Left renal pelvis (tissue), 4 donors: ENCODE results near the gene DNM3. TPM values are rescaled to one million over a fixed set of nuclear protein-coding genes. Genes with fewer than 3 reads are reported as not detected.

Experiments used
- DNase-seq, 4 donors: peaks; one replicate each; pipeline ENCODE4 v3.0.0-alpha.2; 2013; ENCODE audit warnings: low read depth in 4 of 4, low spot score in 3 of 4
- polyA plus RNA-seq, 4 donors: library from polyadenylated mRNA; unstranded; fragments of 120-200 nt; gene quantifications; one replicate each; pipeline ENCODE4 v1.2.1, GENCODE V29; 2013; ENCODE audit not compliant: insufficient read length in 4 of 4

Gene DNM3
- polyA plus RNA-seq, 4 donors, result 3.8 to 6.6 (median 4.6) TPM

- DNase-seq, result no peak
These were observed 367.3 kb downstream of the DNM3 start for GRCh38 chr1:172208635-172209034.

GRCh38 chr1:172211221-172211620 is 369.9 kb downstream of the DNM3 start:
- no peak for DNase-seq

GRCh38 chr1:172212124-172212523 is 370.8 kb downstream of the DNM3 start:
- no peak for DNase-seq

GRCh38 chr1:172215006-172215405 is 373.7 kb downstream of the DNM3 start:
- no peak for DNase-seq

GRCh38 chr1:172219966-172220365 is 378.7 kb downstream of the DNM3 start:
- DNase-seq, result no peak

- DNase-seq, result no peak
These were observed 379.1 kb downstream of the DNM3 start for GRCh38 chr1:172220376-172220775.

GRCh38 chr1:172221436-172221835 is 380.1 kb downstream of the DNM3 start:
- DNase-seq, result no peak

- DNase-seq, result no peak
These were observed 383.6 kb downstream of the DNM3 start for GRCh38 chr1:172224871-172225270.

GRCh38 chr1:172229942-172230341 is 388.6 kb downstream of the DNM3 start:
- peak; percentile 29 to 56 (median 44) for DNase-seq

GRCh38 chr1:172230526-172230925 is 389.2 kb downstream of the DNM3 start:
- DNase-seq, result no peak

- DNase-seq, result no peak
These were observed 395.7 kb downstream of the DNM3 start for GRCh38 chr1:172236958-172237357.

GRCh38 chr1:172238158-172238557 is 396.9 kb downstream of the DNM3 start:
- no peak for DNase-seq

GRCh38 chr1:172238965-172239364 is 397.7 kb downstream of the DNM3 start:
- no peak for DNase-seq

- no peak for DNase-seq
These were observed 398.6 kb downstream of the DNM3 start for GRCh38 chr1:172239901-172240300.

- no peak for DNase-seq
These were observed 400.2 kb downstream of the DNM3 start for GRCh38 chr1:172241540-172241939.

GRCh38 chr1:172244865-172245264 is 403.6 kb downstream of the DNM3 start:
- no peak for DNase-seq

GRCh38 chr1:172245788-172246187 is 404.5 kb downstream of the DNM3 start:
- no peak for DNase-seq

- DNase-seq, result no peak
These were observed 405.5 kb downstream of the DNM3 start for GRCh38 chr1:172246521-172247390.

GRCh38 chr1:172251486-172251885 is 410.2 kb downstream of the DNM3 start:
- DNase-seq, result no peak

- DNase-seq, result no peak
These were observed 411.0 kb downstream of the DNM3 start for GRCh38 chr1:172252321-172252720.

- DNase-seq, result no peak
These were observed 411.7 kb downstream of the DNM3 start for GRCh38 chr1:172252958-172253357.

- no peak for DNase-seq
These were observed 413.4 kb downstream of the DNM3 start for GRCh38 chr1:172254521-172255222.
